H9 (cell line): ENCODE data around the gene SEZ6. TPM values are rescaled to one million over a fixed set of nuclear protein-coding genes. Genes with fewer than 3 reads are reported as not detected.

Experiments used
- DNase-seq: peaks from one replicate; pipeline ENCODE4 v3.0.0-alpha.2; 2017
- H2AFZ ChIP-seq: one replicate; pipeline ENCODE4 v1.6.1; 2013; ENCODE audit warnings: mild to moderate bottlenecking, low read length, control low read depth, moderate library complexity
- H2AK5ac ChIP-seq: 2 replicates; pipeline ENCODE4 v1.6.1; 2013; ENCODE audit warnings: low read length, control low read depth, mixed read lengths; ENCODE audit not compliant: insufficient read length
- H2BK120ac ChIP-seq: one replicate; pipeline ENCODE4 v1.6.1; 2013; ENCODE audit warnings: low read depth, mild to moderate bottlenecking, low read length, control low read depth, inconsistent platforms; ENCODE audit not compliant: poor library complexity, severe bottlenecking
- H2BK12ac ChIP-seq: 2 replicates; pipeline ENCODE4 v1.6.1; 2013; ENCODE audit warnings: low read length, control low read depth, mixed read lengths, low read depth; ENCODE audit not compliant: insufficient read length
- H2BK15ac ChIP-seq: 2 replicates; pipeline ENCODE4 v1.6.1; 2013; ENCODE audit warnings: low read depth, low read length, control low read depth
- H2BK20ac ChIP-seq: one replicate; pipeline ENCODE4 v1.6.1; 2013; ENCODE audit warnings: low read depth, mild to moderate bottlenecking, low read length, control low read depth, inconsistent platforms; ENCODE audit not compliant: poor library complexity, severe bottlenecking
- H2BK5ac ChIP-seq: 2 replicates; pipeline ENCODE4 v1.6.1; 2013; ENCODE audit warnings: low read length, control low read depth, mixed read lengths; ENCODE audit not compliant: insufficient read length
- H3K14ac ChIP-seq: 2 replicates; pipeline ENCODE4 v1.6.1; 2013; ENCODE audit warnings: low read length, control low read depth; ENCODE audit not compliant: insufficient read depth
- H3K18ac ChIP-seq: 2 replicates; pipeline ENCODE4 v1.6.1; 2013; ENCODE audit warnings: low read depth, mild to moderate bottlenecking, mixed read lengths, low read length, control low read depth; ENCODE audit not compliant: insufficient read length
- H3K23ac ChIP-seq: 2 replicates; pipeline ENCODE4 v1.6.1; 2013; ENCODE audit warnings: low read length, control low read depth, mixed read lengths, low read depth; ENCODE audit not compliant: insufficient read length
- H3K23me2 ChIP-seq: 2 replicates; pipeline ENCODE4 v1.6.1; 2013; ENCODE audit warnings: low read depth, mild to moderate bottlenecking, mixed read lengths, low read length, control low read depth; ENCODE audit not compliant: insufficient read length, poor library complexity, severe bottlenecking
- H3K27ac ChIP-seq: 2 replicates; pipeline ENCODE4 v1.5.1; 2013; ENCODE audit warnings: low read length, control low read depth, mixed read lengths, low read depth; ENCODE audit not compliant: insufficient read length
- H3K27me3 ChIP-seq: 2 replicates; pipeline ENCODE4 v1.6.1; 2013; ENCODE audit warnings: low read length, control low read depth, inconsistent platforms; ENCODE audit not compliant: insufficient read depth
- H3K4ac ChIP-seq: 2 replicates; pipeline ENCODE4 v1.6.1; 2013; ENCODE audit warnings: low read depth, mild to moderate bottlenecking, control low read depth, inconsistent platforms, low read length, moderate library complexity
- H3K4me1 ChIP-seq: 2 replicates; pipeline ENCODE4 v1.6.1; 2013; ENCODE audit warnings: low read length, control low read depth, inconsistent platforms; ENCODE audit not compliant: insufficient read depth
- H3K4me2 ChIP-seq: 2 replicates; pipeline ENCODE4 v1.6.1; 2013; ENCODE audit warnings: low read length, control low read depth, mixed read lengths; ENCODE audit not compliant: insufficient read length, insufficient read depth
- H3K56ac ChIP-seq: 2 replicates; pipeline ENCODE4 v1.6.1; 2013; ENCODE audit warnings: low read depth, mild to moderate bottlenecking, mixed read lengths, low read length, control low read depth; ENCODE audit not compliant: insufficient read length
- H3K79me1 ChIP-seq: 2 replicates; pipeline ENCODE4 v1.6.1; 2013; ENCODE audit warnings: low read depth, mild to moderate bottlenecking, moderate library complexity, low read length, control low read depth, inconsistent platforms; ENCODE audit not compliant: insufficient read depth, poor library complexity, severe bottlenecking
- H3K79me2 ChIP-seq: 2 replicates; pipeline ENCODE4 v1.6.1; 2013; ENCODE audit warnings: low read length, control low read depth, inconsistent platforms; ENCODE audit not compliant: insufficient read depth
- H3K9ac ChIP-seq: 2 replicates; pipeline ENCODE4 v1.6.1; 2013; ENCODE audit warnings: low read length, control low read depth, mixed read lengths; ENCODE audit not compliant: insufficient read length; ENCODE audit errors: extremely low read depth
- H3K9me3 ChIP-seq: one replicate; pipeline ENCODE4 v1.6.1; 2013; ENCODE audit warnings: low read depth, low read length, inconsistent platforms; ENCODE audit not compliant: control insufficient read depth
- H3T11ph ChIP-seq: one replicate; pipeline ENCODE4 v1.6.1; 2013; ENCODE audit warnings: mild to moderate bottlenecking, low read length, control low read depth, inconsistent platforms
- H4K20me1 ChIP-seq: one replicate; pipeline ENCODE4 v1.6.1; 2013; ENCODE audit not compliant: control insufficient read depth, insufficient read length, insufficient read depth
- H4K5ac ChIP-seq: 2 replicates; pipeline ENCODE4 v1.6.1; 2013; ENCODE audit warnings: low read depth, mild to moderate bottlenecking, mixed read lengths, low read length, control low read depth; ENCODE audit not compliant: insufficient read length
- H4K8ac ChIP-seq: replicated peaks from 2 replicates; pipeline ENCODE4 v1.6.1; 2013; ENCODE audit warnings: low read length, control low read depth, mixed read lengths, low read depth; ENCODE audit not compliant: insufficient read length
- H4K91ac ChIP-seq: 2 replicates; pipeline ENCODE4 v1.6.1; 2013; ENCODE audit warnings: low read depth, mild to moderate bottlenecking, moderate library complexity, mixed read lengths, low read length, control low read depth; ENCODE audit not compliant: insufficient read length
- H3K27ac Mint-ChIP-seq, 3 experiments: 2 replicates in 2 of 3; 3 replicates in 1 of 3; pipeline ENCODE4 v1.8.0; 2020 to 2021; ENCODE audit warnings: mixed read lengths in 3 of 3, mild to moderate bottlenecking in 1 of 3, moderate library complexity in 1 of 3
- H3K27me3 Mint-ChIP-seq: 2 replicates; pipeline ENCODE4 v1.8.0; 2021; ENCODE audit warnings: low read depth, mild to moderate bottlenecking, moderate library complexity, mixed read lengths
- H3K36me3 Mint-ChIP-seq, 3 experiments: 2 replicates in 2 of 3; 3 replicates in 1 of 3; pipeline ENCODE4 v1.8.0; 2020 to 2021; ENCODE audit warnings: low read depth in 3 of 3, mixed read lengths in 3 of 3; ENCODE audit not compliant: insufficient read depth in 1 of 3
- H3K4me1 Mint-ChIP-seq, 2 experiments: 2 replicates each; pipeline ENCODE4 v1.8.0; 2020; ENCODE audit warnings: mixed read lengths in 2 of 2
- H3K4me3 Mint-ChIP-seq, 2 experiments: 2 replicates in 1 of 2; 3 replicates in 1 of 2; pipeline ENCODE4 v1.8.0; 2020 to 2021; ENCODE audit warnings: mild to moderate bottlenecking in 2 of 2, mixed read lengths in 2 of 2, moderate library complexity in 1 of 2
- H3K9me3 Mint-ChIP-seq, 2 experiments: 2 replicates in 1 of 2; 3 replicates in 1 of 2; pipeline ENCODE4 v1.8.0; 2020; ENCODE audit warnings: mild to moderate bottlenecking in 2 of 2, mixed read lengths in 2 of 2, moderate library complexity in 1 of 2
- CTCF ChIP-seq: fragments of 200-600 bp; sonication (generic); conservative IDR thresholded peaks from 3 replicates; pipeline ENCODE4 v1.8.0; 2021; ENCODE audit warnings: antibody characterized with exemption, mild to moderate bottlenecking
- WGBS: extraction: QIAGEN DNeasy Blood & Tissue Kit; methylation state at CpG from one replicate; pipeline ENCODE4 v1.1.7; 2013; ENCODE audit warnings: missing lambda C conversion rate, low lambda C conversion rate, mixed read lengths; ENCODE audit not compliant: insufficient read length; ENCODE audit errors: extremely low coverage; 5-methylcytosine and 5-hydroxymethylcytosine counted together
- total RNA-seq: library from RNA; stranded (reverse); gene quantifications from 2 replicates; pipeline ENCODE4 v1.2.1, GENCODE V29; 2021

The SEZ6 gene
- total RNA-seq, 1 experiment from 2014 or later = 1.8 TPM

GRCh38 chr17:28951428-28951990, 54.3 kb downstream of the SEZ6 start, which contains the start of gene PHF12:
TSS of gene PHF12 (minus strand) at chr17:28951518. CDS start at chr17:28950960, 558 bp downstream.
- H3K79me1 ChIP-seq = no peaks in the 10 kb centered on the region
- H2BK20ac ChIP-seq = no peak within 1 kb of the TSS
- peak within 1 kb of the TSS; percentile 64 for H3K18ac ChIP-seq
- H2BK5ac ChIP-seq = peak within 1 kb of the TSS; percentile 6
- H3T11ph ChIP-seq = no peak within 1 kb of the TSS
- peaks cover 11% of the 10 kb centered on the region for H3K23me2 ChIP-seq
- no peaks in the 10 kb centered on the region for H3K27me3 ChIP-seq
- Mint-ChIP-seq H3K36me3 (peaks cover 7 to 29% (median 15%) of the 10 kb centered on the region in 3 experiments; a peak in 6 of 7 replicates), H3K4me1 (peaks cover 21 to 25% of the 10 kb centered on the region in 2 experiments), H3K9me3 (no peaks in the 10 kb centered on the region), H3K4me3 (peak within 1 kb of the TSS; percentile 92 to 96), H3K27ac (peak within 1 kb of the TSS; percentile 91 to 96 (median 96); a peak in 6 of 7 replicates), H3K27me3 (no peaks in the 10 kb centered on the region; the same call in 1 of the 2 replicates)
- no peak within 1 kb of the TSS for H4K91ac ChIP-seq
- no CpG with 5 or more reads among the region's 51 CpGs for WGBS
- peaks cover 9% of the 10 kb centered on the region; the same call in 1 of the 2 replicates for H3K4me1 ChIP-seq
- H4K5ac ChIP-seq = no peak within 1 kb of the TSS
- no peaks in the 10 kb centered on the region for H3K9me3 ChIP-seq
- H2BK120ac ChIP-seq = no peak within 1 kb of the TSS
- H3K23ac ChIP-seq = no peak within 1 kb of the TSS
- peak within 1 kb of the TSS; percentile 91 for H3K4me2 ChIP-seq
- no peak within 1 kb of the TSS for H2AFZ ChIP-seq
- no peak within 1 kb of the TSS for H2AK5ac ChIP-seq
- H2BK12ac ChIP-seq = no peak within 1 kb of the TSS
- H2BK15ac ChIP-seq = no peak within 1 kb of the TSS; the same call in 1 of the 2 replicates
- H4K20me1 ChIP-seq = no peaks in the 10 kb centered on the region
- peaks cover 30% of the 10 kb centered on the region for H3K79me2 ChIP-seq
- TF ChIP-seq CTCF = no peak
- H3K56ac ChIP-seq = no peak within 1 kb of the TSS
- H4K8ac ChIP-seq = no peak within 1 kb of the TSS
- peak; percentile 100 for DNase-seq
- H3K27ac ChIP-seq = peak within 1 kb of the TSS; percentile 90
- H3K14ac ChIP-seq = peak within 1 kb of the TSS; percentile 81
- H3K9ac ChIP-seq = peak within 1 kb of the TSS; percentile 71
- no peak within 1 kb of the TSS; the same call in 1 of the 2 replicates for H3K4ac ChIP-seq
